Dermis microvascular lymphatic vessel endothelial cell (primary cell): ENCODE measurements around the gene ANKEF1. TPM values are rescaled to one million over a fixed set of nuclear protein-coding genes. Genes with fewer than 3 reads are reported as not detected.
"Not testable (repeated sequence)": the region's sequence is repeated elsewhere in the genome, so short reads cannot be mapped to it uniquely, and the experiment has no call there.

Experiments
- DNase-seq, 2 donors: peaks; one replicate each; pipeline versions ENCODE4 v3.0.0 to v3.0.0-alpha.2; 2010; ENCODE audit warnings: low read depth in 2 of 2
- total RNA-seq: library from RNA; depleted of rRNA; stranded (reverse); fragments of >200 nt; gene quantifications from 2 replicates; pipeline ENCODE4 v1.2.1, GENCODE V29; 2014

The ANKEF1 gene
- total RNA-seq, 1 donor from 2014 or later, result 1.2 TPM

GRCh38 chr20:10032269-10032668 is 2.5 kb upstream of the ANKEF1 start:
- not testable (repeated sequence) for DNase-seq

- no peak for DNase-seq
These were observed 709 bp upstream of the ANKEF1 start for GRCh38 chr20:10033905-10034650.

GRCh38 chr20:10036321-10036720 is 1.5 kb downstream of the ANKEF1 start:
- not testable (repeated sequence) for DNase-seq

GRCh38 chr20:10040070-10040975 is 5.5 kb downstream of the ANKEF1 start:
- peak in 1 of 2 donors; percentile 74 for DNase-seq

- no peak for DNase-seq
These were observed 7.3 kb downstream of the ANKEF1 start for GRCh38 chr20:10042086-10042485.

- DNase-seq, result no peak
These were observed 12.6 kb downstream of the ANKEF1 start for GRCh38 chr20:10047427-10047826.

GRCh38 chr20:10051185-10051584 is 16.4 kb downstream of the ANKEF1 start:
- DNase-seq, result no peak

- DNase-seq, result no peak
These were observed 24.2 kb downstream of the ANKEF1 start for GRCh38 chr20:10059006-10059405.

GRCh38 chr20:10060226-10060625 is 25.4 kb downstream of the ANKEF1 start:
- no peak for DNase-seq

- DNase-seq, result no peak
These were observed 26.9 kb downstream of the ANKEF1 start for GRCh38 chr20:10061641-10062040.

- DNase-seq, result no peak
These were observed 28.7 kb downstream of the ANKEF1 start for GRCh38 chr20:10063482-10063881.

GRCh38 chr20:10064611-10065010 is 29.8 kb downstream of the ANKEF1 start:
- DNase-seq, result no peak

GRCh38 chr20:10065154-10065833 is 30.5 kb downstream of the ANKEF1 start:
- DNase-seq, result no peak

- no peak for DNase-seq
These were observed 32.5 kb downstream of the ANKEF1 start for GRCh38 chr20:10067321-10067720.

GRCh38 chr20:10074513-10074912 is 39.7 kb downstream of the ANKEF1 start:
- peak in 1 of 2 donors; percentile 85 for DNase-seq

- DNase-seq, result peak in 1 of 2 donors; percentile 49
These were observed 40.8 kb downstream of the ANKEF1 start for GRCh38 chr20:10075606-10076005.

GRCh38 chr20:10076126-10077080 is 41.6 kb downstream of the ANKEF1 start:
- peak in 1 of 2 donors; percentile 91 for DNase-seq

GRCh38 chr20:10077081-10077471 is 42.3 kb downstream of the ANKEF1 start:
- no peak for DNase-seq

- DNase-seq, result peak in 1 of 2 donors; percentile 53
These were observed 43.1 kb downstream of the ANKEF1 start for GRCh38 chr20:10077886-10078285.

GRCh38 chr20:10078403-10078802 is 43.6 kb downstream of the ANKEF1 start:
- no peak for DNase-seq

- no peak for DNase-seq
These were observed 45.2 kb downstream of the ANKEF1 start for GRCh38 chr20:10079964-10080363.
